GM23248 (cell line): ENCODE data around the gene C1QA. TPM values are rescaled to one million over a fixed set of nuclear protein-coding genes. Genes with fewer than 3 reads are reported as not detected.

Source experiments
- DNase-seq: peaks from one replicate; pipeline ENCODE4 v3.0.0-alpha.2; 2015
- H2AFZ ChIP-seq: fragments of 200-600 bp; sonication (generic); 2 replicates; pipeline ENCODE4 v1.6.1; 2016; ENCODE audit warnings: antibody characterized with exemption
- H3F3A ChIP-seq: fragments of 200-600 bp; sonication (generic); 2 replicates; pipeline ENCODE4 v1.6.1; 2016; ENCODE audit warnings: mild to moderate bottlenecking, antibody characterized with exemption, mixed run types; ENCODE audit not compliant: insufficient read depth
- H3K27ac ChIP-seq: fragments of 200-600 bp; sonication (generic); 2 replicates; pipeline ENCODE4 v1.5.1; 2016; ENCODE audit warnings: mild to moderate bottlenecking
- H3K27me3 ChIP-seq: fragments of 200-600 bp; sonication (generic); replicated peaks from 2 replicates; pipeline ENCODE4 v1.6.1; 2016; ENCODE audit warnings: mild to moderate bottlenecking; ENCODE audit not compliant: insufficient read depth
- H3K36me3 ChIP-seq: fragments of 200-600 bp; sonication (generic); 2 replicates; pipeline ENCODE4 v1.6.1; 2016; ENCODE audit warnings: low read depth, mild to moderate bottlenecking
- H3K4me1 ChIP-seq: fragments of 200-600 bp; sonication (generic); 2 replicates; pipeline ENCODE4 v1.6.1; 2016; ENCODE audit warnings: mild to moderate bottlenecking; ENCODE audit not compliant: insufficient read depth
- H3K4me2 ChIP-seq: fragments of 200-600 bp; sonication (generic); one replicate; pipeline ENCODE4 v1.6.1; 2016; ENCODE audit warnings: mild to moderate bottlenecking; ENCODE audit not compliant: unreplicated experiment
- H3K4me3 ChIP-seq: fragments of 200-600 bp; sonication (generic); 2 replicates; pipeline ENCODE4 v1.5.1; 2016; ENCODE audit warnings: mild to moderate bottlenecking
- H3K79me2 ChIP-seq: fragments of 200-600 bp; sonication (generic); 2 replicates; pipeline ENCODE4 v1.6.1; 2016; ENCODE audit warnings: mild to moderate bottlenecking; ENCODE audit not compliant: insufficient read depth
- H3K9ac ChIP-seq: fragments of 200-600 bp; sonication (generic); 2 replicates; pipeline ENCODE4 v1.6.1; 2016; ENCODE audit warnings: mild to moderate bottlenecking
- H3K9me2 ChIP-seq: fragments of 200-600 bp; sonication (generic); 2 replicates; pipeline ENCODE4 v1.6.1; 2016; ENCODE audit warnings: mixed run types, mild to moderate bottlenecking, moderate library complexity; ENCODE audit not compliant: insufficient read depth
- H3K9me3 ChIP-seq: fragments of 200-600 bp; sonication (generic); one replicate; pipeline ENCODE4 v1.6.1; 2017; ENCODE audit warnings: low read depth
- H4K20me1 ChIP-seq: fragments of 200-600 bp; sonication (generic); 2 replicates; pipeline ENCODE4 v1.6.0; 2016; ENCODE audit not compliant: insufficient read depth
- EZH2 ChIP-seq: fragments of 200-600 bp; sonication (generic); IDR thresholded peaks from 2 replicates; pipeline ENCODE4 v1.6.1; 2018; ENCODE audit warnings: antibody characterized with exemption, mild to moderate bottlenecking; ENCODE audit not compliant: insufficient read depth, poor library complexity, severe bottlenecking
- EZH2phosphoT487 ChIP-seq: fragments of 200-600 bp; sonication (generic); IDR thresholded peaks from 2 replicates; pipeline ENCODE4 v1.6.1; 2018; ENCODE audit warnings: antibody characterized with exemption, moderate library complexity, mild to moderate bottlenecking, low read depth; ENCODE audit not compliant: insufficient read depth
- WGBS, 2 experiments: methylation state at CpG; one replicate each; pipeline ENCODE4 v1.1.6; 2015 to 2017; ENCODE audit warnings: low lambda C conversion rate in 2 of 2, low coverage in 1 of 2; ENCODE audit errors: missing lambda C conversion rate in 2 of 2; 5-methylcytosine and 5-hydroxymethylcytosine counted together
- in situ Hi-C: fragments of 300-500 bp; cut with MboI; formaldehyde crosslinking; loops from 2 replicates; pipeline ENCODE4 v1.15.0; 2020
- polyA plus RNA-seq: library from polyadenylated mRNA; unstranded; fragments of >200 nt; fragmentation: Nextera tagmentation; extraction: Ambion mirVana; gene quantifications from 2 replicates; pipeline ENCODE4 v1.2.1, GENCODE V29; 2016
- total RNA-seq: library from RNA; depleted of rRNA; stranded (reverse); fragments of >200 nt; shearing (Covaris generic); gene quantifications from 2 replicates; pipeline ENCODE4 v1.2.3, GENCODE V29; 2014

C1QA gene
- total and polyA plus RNA-seq, 2 experiments from 2014 or later: not detected

GRCh38 chr1:22629886-22630285 lies 6.5 kb upstream of the C1QA start:
- WGBS, 2 experiments: 30 to 40% methylated on average over 2 of the region's 2 CpGs
- in situ Hi-C loops: no loop called here
- Histone ChIP-seq H3K9me2 (no peaks in the 10 kb centered on the region), H4K20me1 (no peaks in the 10 kb centered on the region), H3K4me3 (no peak overlapping the region), H3K4me1 (no peaks in the 10 kb centered on the region), H3K36me3 (no peaks in the 10 kb centered on the region), H3K9me3 (no peaks in the 10 kb centered on the region), H3K27me3 (peaks cover 72% of the 10 kb centered on the region), H3K27ac (no peak overlapping the region), H2AFZ (no peak overlapping the region), H3F3A (no peaks in the 10 kb centered on the region), H3K9ac (no peak overlapping the region), H3K4me2 (no peak overlapping the region), H3K79me2 (no peaks in the 10 kb centered on the region)
- no peak for DNase-seq
- TF ChIP-seq EZH2phosphoT487: no peak
- TF ChIP-seq EZH2: no peak

- H3K36me3 ChIP-seq: no peaks in the 10 kb centered on the region
- H3K9me2 ChIP-seq: no peaks in the 10 kb centered on the region
- H3K27ac ChIP-seq: no peak overlapping the region
- in situ Hi-C loops: no loop called here
- H2AFZ ChIP-seq: no peak overlapping the region
- H4K20me1 ChIP-seq: no peaks in the 10 kb centered on the region
- no peaks in the 10 kb centered on the region for H3F3A ChIP-seq
- no peaks in the 10 kb centered on the region for H3K4me1 ChIP-seq
- H3K4me2 ChIP-seq: no peak overlapping the region
- TF ChIP-seq EZH2 (no peak), EZH2phosphoT487 (no peak)
- no peak overlapping the region for H3K4me3 ChIP-seq
- WGBS, 2 experiments: 48 to 55% methylated on average over 9 to 10 of the region's 10 CpGs
- H3K79me2 ChIP-seq: no peaks in the 10 kb centered on the region
- H3K9ac ChIP-seq: no peak overlapping the region
- H3K9me3 ChIP-seq: no peaks in the 10 kb centered on the region
- no peak for DNase-seq
- peaks cover 54% of the 10 kb centered on the region for H3K27me3 ChIP-seq
These were observed 2.5 kb upstream of the C1QA start for GRCh38 chr1:22633697-22634463.

GRCh38 chr1:22635436-22635835 lies 992 bp upstream of the C1QA start:
- Histone ChIP-seq H4K20me1 (no peaks in the 10 kb centered on the region), H3K27ac (no peak overlapping the region), H3K4me3 (no peak overlapping the region), H3K4me1 (no peaks in the 10 kb centered on the region), H3K4me2 (no peak overlapping the region), H3K9me2 (no peaks in the 10 kb centered on the region), H3K36me3 (no peaks in the 10 kb centered on the region), H3K27me3 (peaks cover 40% of the 10 kb centered on the region), H3K9ac (no peak overlapping the region), H3K9me3 (no peaks in the 10 kb centered on the region), H3F3A (no peaks in the 10 kb centered on the region), H2AFZ (no peak overlapping the region), H3K79me2 (no peaks in the 10 kb centered on the region)
- in situ Hi-C loops: no loop called here
- WGBS, 2 experiments: 27 to 36% methylated on average over 5 to 7 of the region's 7 CpGs
- TF ChIP-seq EZH2 (no peak), EZH2phosphoT487 (no peak)
- no peak for DNase-seq

- Histone ChIP-seq H3K36me3 (no peaks in the 10 kb centered on the region), H3K4me2 (no peak overlapping the region), H3K4me3 (no peak overlapping the region), H3K79me2 (no peaks in the 10 kb centered on the region), H3K4me1 (no peaks in the 10 kb centered on the region), H3F3A (no peaks in the 10 kb centered on the region), H2AFZ (no peak overlapping the region), H3K9me2 (no peaks in the 10 kb centered on the region), H4K20me1 (no peaks in the 10 kb centered on the region), H3K9me3 (no peaks in the 10 kb centered on the region), H3K27ac (no peak overlapping the region), H3K27me3 (peaks cover 27% of the 10 kb centered on the region), H3K9ac (no peak overlapping the region)
- 72 to 78% methylated on average over 6 of the region's 6 CpGs for WGBS, 2 experiments
- in situ Hi-C loops: no loop called here
- TF ChIP-seq EZH2phosphoT487 (no peak), EZH2 (no peak)
- no peak for DNase-seq
These were observed 499 bp downstream of the C1QA start for GRCh38 chr1:22636927-22637326.
